HG03064 (cell line): ENCODE measurements around the gene ARPC1B.
"Not testable (repeated sequence)": the region's sequence is repeated elsewhere in the genome, so short reads cannot be mapped to it uniquely, and the experiment has no call there.

Experiments
- ATAC-seq: cut with Tn5 transposase; IDR thresholded peaks from one replicate; pipeline ENCODE4 v1.9.1; 2021; ENCODE audit warnings: low read depth; ENCODE audit not compliant: unreplicated experiment

The ARPC1B gene

DNA sequence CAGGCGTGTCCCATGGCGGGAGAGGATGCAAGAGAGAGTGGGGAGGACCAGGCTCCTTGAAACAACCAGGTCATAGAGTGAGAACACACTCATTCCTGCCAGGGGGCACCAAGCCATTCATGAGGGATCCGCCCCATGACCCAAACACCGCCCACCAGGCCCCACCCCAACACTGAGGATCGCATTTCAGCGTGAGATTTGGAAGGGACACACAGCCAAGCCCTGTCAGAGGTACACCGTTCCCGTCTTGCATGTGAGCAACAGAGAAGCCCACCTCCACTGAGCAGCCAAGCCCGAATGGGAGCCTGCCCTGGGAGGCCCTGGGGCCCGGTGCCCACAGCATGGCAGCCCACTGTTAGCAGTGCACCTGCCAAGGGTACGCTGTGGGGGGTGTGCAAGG is 7.9 kb upstream of the ARPC1B start:
- ATAC-seq = no peak

DNA sequence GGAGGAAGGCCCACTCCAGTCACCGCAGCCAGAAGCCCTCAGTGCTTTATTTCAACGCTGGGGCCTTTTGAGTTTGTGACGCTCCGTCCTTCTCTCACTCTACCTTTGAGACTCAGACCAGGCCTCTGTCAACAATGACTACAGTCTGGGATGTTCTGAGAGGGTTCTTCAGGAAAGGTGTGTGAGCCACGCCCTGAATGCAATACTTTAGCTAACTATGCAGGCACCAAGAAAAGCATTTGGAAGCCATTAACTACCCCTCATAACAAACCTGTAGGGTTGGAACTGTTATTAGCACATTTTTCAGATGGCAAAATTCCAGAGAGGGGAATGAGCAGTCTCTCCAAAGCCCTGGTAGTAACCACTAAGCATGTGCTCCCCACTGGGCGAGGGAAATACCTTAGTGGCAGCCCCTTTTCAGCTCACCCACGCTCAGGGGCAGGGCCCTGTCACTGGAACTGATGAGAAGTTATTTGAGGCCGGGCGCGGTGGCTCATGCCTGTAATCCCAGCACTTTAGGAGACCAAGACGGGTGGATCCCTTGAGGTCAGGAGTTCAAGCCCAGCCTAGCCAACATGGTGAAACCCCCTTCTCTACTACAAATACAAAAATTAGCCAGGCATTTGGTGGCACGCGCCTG is 5.7 kb upstream of the ARPC1B start:
- no peak for ATAC-seq

DNA sequence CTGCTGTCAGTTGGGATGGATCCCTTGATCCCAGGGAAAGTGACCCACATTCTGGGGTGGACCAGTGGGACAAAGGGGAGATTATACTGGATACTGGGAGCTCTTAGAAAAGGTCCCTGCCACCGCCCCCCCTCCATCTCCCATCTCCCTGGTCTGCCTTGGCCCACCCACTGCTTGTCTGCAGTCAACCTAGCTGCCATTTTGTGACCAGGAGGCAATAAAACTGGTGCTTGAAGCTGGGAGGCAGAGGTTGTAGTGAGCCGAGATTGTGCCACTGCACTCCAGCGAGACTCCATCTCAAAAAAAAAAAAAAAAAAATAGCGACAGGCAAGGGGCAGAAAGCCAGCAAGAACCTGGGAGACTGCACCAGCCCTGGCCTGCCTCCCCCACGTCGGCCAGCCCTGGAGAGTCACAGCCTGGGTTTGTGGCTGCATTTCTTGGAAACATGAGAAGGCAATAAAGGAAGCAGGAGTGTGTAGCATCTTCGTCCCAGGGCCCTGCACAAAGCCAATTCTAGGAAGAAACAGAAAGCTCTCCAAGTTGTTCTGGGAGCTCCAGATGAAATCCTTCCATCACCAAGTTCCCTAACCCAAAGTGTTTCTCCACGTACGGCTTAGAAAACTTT is 4.7 kb upstream of the ARPC1B start:
- ATAC-seq = no peak

DNA sequence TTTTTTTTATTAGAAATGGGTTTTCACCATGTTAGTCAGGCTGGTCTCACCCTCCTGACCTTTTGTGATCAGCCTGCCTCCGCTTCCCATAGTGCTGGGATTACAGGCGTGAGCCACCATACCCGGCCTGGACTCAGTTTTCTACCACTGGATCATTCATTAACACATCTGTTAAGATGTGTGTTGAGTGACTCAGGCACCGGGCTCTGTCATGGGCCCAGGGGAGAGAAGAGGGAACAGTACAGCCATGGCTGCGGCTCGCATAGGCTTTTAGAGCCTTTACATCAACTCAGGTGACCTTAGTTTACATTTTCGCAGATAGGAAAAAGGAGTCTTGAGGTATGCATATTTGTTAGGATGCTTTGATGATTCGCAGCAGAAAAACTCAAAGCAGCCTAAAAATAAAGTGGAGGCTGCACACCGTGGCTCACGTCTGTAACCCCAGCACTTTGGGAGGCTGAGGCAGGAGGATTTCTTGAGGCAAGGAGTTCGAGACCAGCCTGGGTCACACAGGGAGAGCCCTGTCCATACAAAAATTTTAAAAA is 3.1 kb upstream of the ARPC1B start:
- no peak for ATAC-seq

DNA sequence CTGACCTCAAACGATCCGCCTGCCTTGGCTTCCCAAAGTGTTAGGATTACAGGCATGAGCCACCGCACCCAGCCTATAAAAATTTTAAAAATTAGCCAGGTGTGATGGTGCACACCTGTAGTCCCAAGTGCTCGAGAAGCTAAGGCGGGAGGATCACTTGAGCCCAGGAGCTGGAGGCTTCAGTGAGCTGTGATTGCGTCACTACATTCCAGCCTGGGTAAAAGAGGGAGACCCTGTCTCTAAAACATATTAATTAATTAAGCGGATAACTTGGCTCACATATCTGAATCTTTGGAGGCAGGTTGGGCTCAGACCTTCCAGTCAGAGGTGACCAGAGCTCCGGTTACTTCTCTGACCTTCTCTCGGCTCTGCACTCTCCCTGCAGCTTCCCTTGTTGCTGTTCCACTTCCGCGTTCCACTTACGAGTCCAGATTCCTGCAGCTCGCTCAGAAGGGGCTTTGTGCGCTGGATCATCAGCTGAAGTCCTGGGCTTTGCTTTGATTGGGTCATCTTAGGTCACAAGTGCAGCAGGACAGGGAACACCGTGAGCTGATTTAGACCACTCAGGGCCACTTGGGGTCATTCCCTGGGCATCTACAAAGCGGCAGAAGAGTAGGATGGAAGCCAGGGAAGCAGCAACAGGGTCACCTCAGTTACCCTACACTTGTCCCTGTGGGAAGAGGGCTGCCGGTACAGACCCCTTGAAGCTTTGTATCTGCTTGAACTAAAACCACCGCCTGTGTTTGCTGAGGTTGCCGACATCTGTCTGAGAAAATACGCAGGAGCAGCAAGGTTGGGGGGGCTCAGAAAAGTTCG is 2.0 kb upstream of the ARPC1B start:
- ATAC-seq = no peak

DNA sequence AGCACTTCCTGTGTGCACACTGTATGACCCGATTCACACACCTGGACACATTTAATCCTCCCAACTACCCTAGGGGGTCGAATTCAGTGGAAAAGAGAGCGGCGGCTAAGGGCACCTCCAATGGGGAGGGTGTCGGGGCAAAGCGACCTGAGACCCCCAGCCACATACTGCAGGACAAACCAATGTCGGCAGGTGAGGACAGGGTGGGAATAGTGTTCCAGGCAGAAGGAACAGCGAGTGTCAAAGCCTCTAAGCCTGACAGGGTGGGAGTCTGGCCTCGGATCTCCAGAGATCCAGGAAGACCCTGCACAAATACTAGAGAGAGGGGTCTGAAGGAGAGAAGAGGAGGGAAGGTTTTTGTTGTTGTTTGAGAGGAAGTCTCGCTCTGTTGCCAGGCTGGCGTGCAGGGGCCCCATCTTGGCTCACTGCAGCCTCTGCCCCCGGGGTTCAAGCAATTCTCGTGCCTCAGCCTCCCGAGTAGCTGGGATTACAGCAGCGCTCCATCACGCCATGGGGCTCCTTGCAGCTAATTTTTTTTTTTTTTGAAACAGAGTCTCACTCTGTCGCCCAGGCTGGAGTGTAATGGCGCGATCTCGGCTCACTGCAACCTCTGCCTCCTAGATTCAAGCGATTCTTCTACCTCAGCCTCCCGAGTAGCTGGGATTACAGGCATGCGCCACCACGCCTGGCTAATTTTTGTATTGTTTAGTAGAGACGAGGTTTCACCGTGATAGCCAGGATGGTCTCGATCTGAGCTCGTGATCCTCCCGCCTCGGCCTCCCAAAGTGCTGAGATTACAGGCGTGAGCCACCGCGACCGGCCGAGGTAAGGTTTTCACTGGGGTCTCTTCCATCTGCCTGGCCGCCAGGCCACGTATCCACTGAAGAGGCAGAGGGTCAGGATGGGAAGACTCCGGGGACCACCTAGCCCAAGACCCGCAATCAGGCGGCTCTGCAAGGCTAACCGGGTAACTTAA is 1.2 kb upstream of the ARPC1B start:
- ATAC-seq = no peak

DNA sequence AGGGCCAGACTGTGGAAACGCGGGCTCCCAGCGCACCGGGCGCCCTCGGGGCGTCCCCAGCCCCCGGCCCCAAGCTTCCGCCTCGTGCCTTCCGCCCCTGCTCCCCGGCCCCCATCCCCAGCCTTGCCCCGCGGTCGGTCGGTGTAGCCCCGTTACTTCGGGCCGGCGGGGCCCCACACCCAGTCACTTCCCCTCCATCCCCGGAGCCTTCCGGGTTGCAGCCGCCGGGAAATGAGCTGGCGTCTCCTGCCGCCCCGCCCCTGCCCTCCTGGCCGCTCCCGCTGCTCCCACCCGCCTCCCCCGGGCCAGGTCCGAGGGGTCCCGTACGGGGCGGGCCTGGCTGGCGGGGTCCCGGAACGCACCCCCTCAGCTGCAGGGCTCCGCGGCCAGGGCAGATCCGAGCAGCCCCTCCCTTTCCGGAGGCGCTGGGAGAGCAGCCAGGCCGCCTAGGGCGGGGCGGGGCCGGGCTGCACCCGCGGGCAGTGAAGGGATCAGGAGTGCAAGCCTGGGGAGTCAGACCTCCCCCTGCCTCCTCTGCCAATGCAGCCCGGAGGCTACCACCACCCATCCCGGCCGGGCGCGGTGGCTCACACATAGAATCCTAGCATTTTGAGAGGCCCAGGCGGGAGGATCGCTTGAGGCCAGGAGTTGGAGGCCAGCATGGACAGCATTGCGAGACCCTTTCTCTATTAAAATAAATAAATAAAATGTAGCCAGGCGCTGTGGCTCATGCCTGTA is 709 bp downstream of the ARPC1B start:
- peak; percentile 45 for ATAC-seq

DNA sequence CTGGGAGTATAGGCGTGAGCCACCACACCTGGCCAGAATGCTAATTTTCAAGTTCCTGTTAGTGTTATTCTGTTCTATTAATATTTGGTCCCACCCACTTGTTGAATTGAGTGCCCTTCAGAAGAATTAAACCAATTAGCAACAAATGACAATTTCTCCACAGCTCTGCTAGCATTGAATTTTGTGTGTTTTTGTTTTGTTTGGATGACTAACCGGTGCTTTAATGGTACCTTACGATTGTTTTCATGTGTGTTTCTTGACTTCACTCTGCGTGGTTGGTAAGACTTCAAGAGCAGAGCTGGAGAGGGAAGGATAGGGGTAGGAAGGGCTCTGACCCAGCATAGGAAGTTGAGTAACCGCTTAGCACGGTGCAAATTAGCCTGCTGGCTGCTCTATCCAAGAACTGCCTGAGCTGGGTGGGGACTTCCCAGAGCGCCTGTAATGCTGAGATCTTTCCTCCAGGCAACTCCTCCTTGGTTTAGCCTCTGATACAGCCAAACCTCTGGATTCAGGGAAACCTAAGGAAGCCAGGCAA is 4.6 kb downstream of the ARPC1B start:
- no peak for ATAC-seq

DNA sequence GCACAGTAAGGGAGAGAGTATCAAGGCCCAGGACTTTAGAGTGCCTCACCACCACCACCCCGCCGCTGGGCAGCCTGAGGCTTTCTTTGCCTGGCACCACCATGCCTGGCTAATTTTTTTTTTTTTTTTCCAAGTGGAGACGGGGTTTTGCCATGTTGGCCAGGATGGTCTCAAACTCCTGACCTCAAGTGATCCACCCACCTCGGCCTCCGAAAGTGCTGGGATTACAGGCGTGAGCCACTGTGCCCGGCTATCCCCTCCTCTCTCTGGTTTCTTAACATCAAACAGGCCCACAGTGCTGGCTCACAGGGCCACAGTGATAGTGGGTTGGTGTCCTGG is 5.1 kb downstream of the ARPC1B start:
- ATAC-seq = not testable (repeated sequence)

DNA sequence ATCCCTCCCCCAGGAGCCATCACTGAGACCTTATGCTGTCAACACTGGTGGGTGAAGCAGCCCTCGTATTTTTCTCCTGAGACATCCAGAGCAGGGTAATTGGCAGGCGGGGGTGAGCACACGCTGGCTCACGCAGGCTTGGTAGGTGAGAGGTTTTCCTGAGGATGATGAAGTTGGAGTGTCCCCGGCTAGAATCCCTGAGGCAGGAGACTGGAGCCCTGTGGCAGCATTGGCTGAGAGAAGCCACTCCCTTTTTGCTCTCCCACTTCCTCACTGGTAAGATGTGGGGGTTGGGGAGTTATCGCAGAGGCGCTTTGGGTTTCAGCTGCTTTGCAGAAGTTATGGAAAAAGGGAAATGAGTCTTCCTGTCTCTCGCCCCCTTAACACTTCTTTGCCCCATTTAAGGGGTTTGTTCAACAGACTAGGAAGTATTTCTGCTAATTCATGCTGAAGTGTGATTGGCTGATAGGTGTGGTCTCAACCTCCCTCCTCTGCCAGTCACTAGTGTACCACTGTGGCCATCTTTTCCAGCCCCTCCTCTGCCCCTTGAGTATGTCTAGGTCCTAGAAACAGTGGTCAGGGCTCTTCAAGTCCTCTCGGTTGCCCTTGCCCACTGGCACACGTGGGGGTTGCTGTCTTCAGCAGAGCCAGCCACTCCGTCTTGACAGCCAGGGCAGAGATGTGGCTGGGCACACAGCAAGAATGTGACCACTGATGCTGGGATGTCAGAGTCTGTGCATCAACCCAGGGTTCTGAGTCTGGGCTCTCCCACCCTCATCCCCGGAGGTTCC is 5.7 kb downstream of the ARPC1B start:
- peak; percentile 34 for ATAC-seq

DNA sequence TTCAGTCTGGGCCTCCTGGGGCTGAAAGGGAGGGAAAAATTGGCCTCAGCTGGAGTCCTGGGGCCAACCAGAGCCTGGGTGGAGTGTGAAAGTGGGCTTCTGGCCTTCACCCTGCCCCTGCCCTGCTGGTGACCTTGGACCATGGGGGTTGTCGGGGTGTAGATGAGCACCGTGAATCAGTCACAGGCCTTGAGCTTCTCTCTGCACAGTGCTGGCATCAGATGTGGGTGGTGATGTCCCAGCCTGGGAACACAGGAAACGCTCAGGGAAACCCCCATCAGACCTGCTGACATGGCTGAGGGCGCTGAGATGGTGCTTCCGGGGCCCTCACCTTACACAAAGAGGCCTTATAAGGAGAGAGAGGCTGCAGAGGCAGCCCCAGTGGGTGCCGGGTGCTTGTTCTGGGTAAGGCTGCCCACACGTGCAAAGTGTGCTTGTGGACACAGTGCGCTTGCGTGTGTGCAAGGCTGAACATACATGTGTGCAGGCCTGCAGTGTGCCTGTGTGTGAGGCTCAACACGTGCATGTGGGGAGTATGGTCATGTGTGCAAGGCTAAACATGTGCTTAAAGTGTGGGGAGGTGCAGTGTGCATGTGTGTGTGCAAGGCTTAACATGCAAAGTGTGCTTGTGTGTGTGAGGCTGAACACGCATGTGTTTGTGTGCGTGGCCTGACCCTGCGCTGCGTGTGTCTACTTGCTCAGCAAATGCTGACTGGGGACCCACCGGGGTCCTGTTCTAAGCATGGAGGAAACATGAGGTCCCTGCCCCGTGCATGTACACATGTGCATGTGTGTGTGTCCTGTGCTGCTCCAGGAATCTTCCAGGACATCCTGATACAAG is 6.5 kb downstream of the ARPC1B start:
- peak; percentile 71 for ATAC-seq

DNA sequence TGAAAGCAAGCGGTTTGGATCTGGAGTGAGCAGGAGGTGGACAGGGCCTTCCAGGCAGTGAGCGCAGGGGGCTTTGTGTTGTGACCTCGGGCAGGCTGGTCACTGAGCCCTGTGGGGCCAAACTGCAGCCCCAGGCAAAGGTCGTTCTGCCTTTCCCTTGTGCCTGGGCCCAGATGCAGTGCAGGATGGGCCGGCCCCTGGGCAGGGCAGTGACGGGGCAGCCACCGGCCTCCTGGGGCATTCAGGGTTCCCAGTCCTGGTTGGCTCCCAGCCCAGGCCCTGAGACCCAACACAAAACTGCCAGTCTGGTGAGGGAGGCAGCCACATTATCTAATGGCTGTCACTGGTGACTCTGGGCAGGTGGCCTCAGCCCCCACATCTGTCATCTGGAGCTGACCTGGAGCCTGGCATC is 7.1 kb downstream of the ARPC1B start:
- ATAC-seq = no peak

DNA sequence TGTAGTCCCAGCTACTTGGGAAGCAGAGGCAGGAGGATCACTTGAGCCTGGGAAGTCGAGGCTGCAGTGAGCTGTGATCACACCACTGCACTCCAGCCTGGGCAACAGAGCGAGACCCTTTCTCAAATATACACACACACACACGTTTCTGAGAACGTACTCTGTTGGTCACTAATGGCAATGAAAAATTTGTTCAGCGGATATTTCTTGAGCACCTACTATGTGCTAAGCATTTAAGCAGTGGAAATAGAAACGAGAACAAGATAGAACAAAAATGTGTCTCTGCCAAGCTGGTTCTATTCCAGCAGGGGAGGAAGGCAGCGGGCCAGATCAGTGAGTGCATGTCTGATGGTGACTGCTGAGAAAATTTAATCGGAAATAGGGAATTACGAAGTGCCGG is 8.7 kb downstream of the ARPC1B start:
- ATAC-seq = no peak

DNA sequence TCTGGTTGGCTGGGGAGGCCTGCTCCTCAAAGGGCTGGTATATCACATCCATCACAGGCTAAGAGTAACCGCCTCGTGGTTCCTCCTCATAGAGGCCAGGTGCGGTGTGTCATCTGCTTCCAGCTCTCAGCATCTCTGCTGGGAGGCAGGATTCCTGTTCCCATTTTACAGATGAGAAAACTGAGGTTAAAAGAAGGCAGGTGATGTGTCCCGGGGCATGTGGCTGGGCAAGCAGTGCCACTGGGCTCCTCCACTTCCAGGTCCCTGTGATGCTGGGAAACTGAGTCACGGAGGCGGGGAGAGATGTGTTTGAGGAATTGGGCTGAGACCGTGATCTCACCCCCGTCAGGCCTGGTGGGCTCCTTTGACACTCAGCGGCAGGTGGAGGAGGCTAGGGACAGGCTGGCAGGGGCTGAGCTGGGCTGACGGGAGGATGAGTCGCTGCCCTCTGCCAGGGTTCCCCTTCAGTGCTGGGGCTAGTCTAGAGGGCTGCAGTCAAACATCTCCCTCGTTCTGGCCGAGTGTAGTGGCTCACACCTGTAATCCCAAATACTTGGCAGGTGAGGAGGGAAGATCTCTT is 9.4 kb downstream of the ARPC1B start:
- ATAC-seq = no peak

DNA sequence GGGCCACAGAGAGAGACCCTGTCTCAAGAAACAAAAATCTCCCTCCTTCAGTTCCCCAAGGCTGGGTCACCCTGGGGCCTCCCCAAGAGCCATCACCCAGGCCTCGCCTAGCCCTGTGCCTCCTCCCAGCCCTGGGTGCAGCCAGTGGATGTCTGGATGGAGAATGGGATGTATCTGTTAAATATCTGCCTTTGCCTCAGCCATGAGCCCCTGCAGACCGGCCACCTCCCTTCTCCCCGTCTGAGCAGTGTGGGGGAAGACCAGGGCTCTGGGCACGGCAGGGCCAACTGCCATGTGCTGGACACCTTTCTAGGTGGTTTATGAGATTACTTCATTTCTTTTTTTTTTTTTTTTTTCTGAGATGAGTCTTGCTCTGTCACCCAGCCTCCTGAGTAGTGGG is 10.0 kb downstream of the ARPC1B start:
- no peak for ATAC-seq

DNA sequence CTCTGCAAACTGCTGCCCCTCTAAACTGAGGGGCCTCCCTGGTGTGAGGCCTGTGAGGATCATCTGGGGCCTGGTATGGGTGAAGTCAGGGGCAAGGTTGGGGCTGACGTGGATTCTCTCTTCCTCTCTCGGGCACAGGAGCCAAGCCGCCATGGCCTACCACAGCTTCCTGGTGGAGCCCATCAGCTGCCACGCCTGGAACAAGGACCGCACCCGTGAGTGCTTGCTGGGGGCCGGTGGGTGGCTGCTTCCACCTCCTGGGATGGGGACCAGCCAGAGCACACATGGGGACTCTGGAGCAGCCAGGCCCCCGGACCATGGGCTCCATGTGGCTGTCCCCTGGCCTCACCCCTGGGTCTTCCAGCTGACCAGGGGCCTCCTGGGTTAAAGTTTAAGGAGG is 11.0 kb downstream of the ARPC1B start:
- no peak for ATAC-seq

DNA sequence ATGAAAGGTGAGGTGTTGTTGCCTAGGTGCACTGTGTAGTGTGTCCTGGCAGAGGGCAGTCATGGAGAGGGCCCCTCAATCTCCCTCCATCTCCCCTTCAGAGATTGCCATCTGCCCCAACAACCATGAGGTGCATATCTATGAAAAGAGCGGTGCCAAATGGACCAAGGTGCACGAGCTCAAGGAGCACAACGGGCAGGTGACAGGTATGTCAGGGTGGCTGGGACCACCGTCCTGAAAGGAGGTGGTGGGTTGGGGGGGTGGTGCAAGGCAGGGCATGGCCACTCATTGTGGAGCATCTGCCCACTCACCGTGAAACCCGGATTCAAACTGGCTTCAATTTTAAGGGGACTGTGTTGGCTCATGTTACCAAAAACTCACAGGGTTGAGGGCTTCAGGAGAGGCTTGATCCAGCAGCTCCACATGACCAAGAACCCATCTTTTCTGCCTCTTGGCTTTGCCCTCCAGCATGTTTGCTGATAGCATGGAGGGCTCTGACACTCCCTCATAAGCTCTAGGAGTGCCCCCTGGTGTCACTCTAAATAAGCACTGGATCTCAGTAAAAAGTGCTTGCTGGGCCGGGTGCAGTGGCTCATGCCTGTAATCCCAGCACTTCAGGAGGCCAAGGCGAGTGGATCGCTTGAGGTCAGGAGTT is 12.2 kb downstream of the ARPC1B start:
- ATAC-seq = no peak
